BE2C (cell line): ENCODE data around the gene PPFIA4.

Source experiments
- DNase-seq: peaks from one replicate; pipeline ENCODE4 v3.0.0-alpha.2; 2020
- H3K27me3 ChIP-seq: fragments of 250-450 bp; sonication (Bioruptor Pico); 2 replicates; pipeline ENCODE4 v1.5.1; 2020; ENCODE audit warnings: mild to moderate bottlenecking
- H3K36me3 ChIP-seq: fragments of 250-450 bp; sonication (Bioruptor Pico); 2 replicates; pipeline ENCODE4 v1.5.1; 2020; ENCODE audit warnings: mild to moderate bottlenecking
- H3K4me1 ChIP-seq: fragments of 250-450 bp; sonication (Bioruptor Pico); 2 replicates; pipeline ENCODE4 v1.5.1; 2020
- H3K4me3 ChIP-seq: 2 replicates; pipeline ENCODE4 v1.5.1; 2011; ENCODE audit warnings: low read depth, low read length
- H3K9me3 ChIP-seq: fragments of 250-450 bp; sonication (Bioruptor Pico); 2 replicates; pipeline ENCODE4 v1.5.1; 2020
- CTCF ChIP-seq: IDR thresholded peaks from 2 replicates; pipeline ENCODE4 v1.5.1; 2012; ENCODE audit warnings: mild to moderate bottlenecking, low read depth, low read length

Gene PPFIA4

GRCh38 chr1:203095061-203095690 is 68.9 kb downstream of the PPFIA4 start:
- TF ChIP-seq CTCF = no peak
- Histone ChIP-seq H3K36me3 (no peaks in the 10 kb centered on the region), H3K9me3 (no peaks in the 10 kb centered on the region), H3K4me1 (no peaks in the 10 kb centered on the region), H3K27me3 (no peaks in the 10 kb centered on the region), H3K4me3 (no peak overlapping the region)
- no peak for DNase-seq

GRCh38 chr1:203096566-203096965 is 70.3 kb downstream of the PPFIA4 start:
- Histone ChIP-seq H3K9me3 (no peaks in the 10 kb centered on the region), H3K36me3 (no peaks in the 10 kb centered on the region), H3K27me3 (no peaks in the 10 kb centered on the region), H3K4me1 (no peaks in the 10 kb centered on the region), H3K4me3 (no peak overlapping the region)
- TF ChIP-seq CTCF = no peak
- DNase-seq = no peak

- no peak overlapping the region for H3K4me3 ChIP-seq
- TF ChIP-seq CTCF = no peak
- no peaks in the 10 kb centered on the region for H3K36me3 ChIP-seq
- no peak for DNase-seq
- H3K4me1 ChIP-seq = no peaks in the 10 kb centered on the region
- no peaks in the 10 kb centered on the region for H3K9me3 ChIP-seq
- H3K27me3 ChIP-seq = no peaks in the 10 kb centered on the region
Measured at GRCh38 chr1:203097001-203097400, 70.7 kb downstream of the PPFIA4 start.

GRCh38 chr1:203098445-203098844 is 72.2 kb downstream of the PPFIA4 start:
- DNase-seq = no peak
- Histone ChIP-seq H3K9me3 (no peaks in the 10 kb centered on the region), H3K36me3 (no peaks in the 10 kb centered on the region), H3K4me1 (no peaks in the 10 kb centered on the region), H3K27me3 (no peaks in the 10 kb centered on the region), H3K4me3 (no peak overlapping the region)
- no peak for TF ChIP-seq CTCF

- no peaks in the 10 kb centered on the region for H3K27me3 ChIP-seq
- no peaks in the 10 kb centered on the region for H3K9me3 ChIP-seq
- no peak for TF ChIP-seq CTCF
- H3K4me1 ChIP-seq = no peaks in the 10 kb centered on the region
- H3K36me3 ChIP-seq = no peaks in the 10 kb centered on the region
- DNase-seq = no peak
- no peak overlapping the region for H3K4me3 ChIP-seq
Measured at GRCh38 chr1:203098914-203099520, 72.7 kb downstream of the PPFIA4 start.

GRCh38 chr1:203099805-203100515 is 73.7 kb downstream of the PPFIA4 start:
- H3K9me3 ChIP-seq = no peaks in the 10 kb centered on the region
- H3K4me3 ChIP-seq = no peak overlapping the region
- no peak for DNase-seq
- H3K27me3 ChIP-seq = no peaks in the 10 kb centered on the region
- no peaks in the 10 kb centered on the region for H3K4me1 ChIP-seq
- no peaks in the 10 kb centered on the region for H3K36me3 ChIP-seq
- TF ChIP-seq CTCF = no peak
